Stimulated activated CD8-positive, alpha-beta memory T cell treated with anti-CD3 and anti-CD28 coated beads, Interleukin-4, amount 100 ng/mL, for 1 hour (primary cell): Measurements from ENCODE around the gene KIRREL2.

Experiments used
- DNase-seq, 2 donors: peaks; one replicate each; pipeline ENCODE4 v3.0.0-alpha.2; 2020; ENCODE audit warnings: low read depth in 2 of 2, low spot score in 1 of 2

KIRREL2 gene

DNA sequence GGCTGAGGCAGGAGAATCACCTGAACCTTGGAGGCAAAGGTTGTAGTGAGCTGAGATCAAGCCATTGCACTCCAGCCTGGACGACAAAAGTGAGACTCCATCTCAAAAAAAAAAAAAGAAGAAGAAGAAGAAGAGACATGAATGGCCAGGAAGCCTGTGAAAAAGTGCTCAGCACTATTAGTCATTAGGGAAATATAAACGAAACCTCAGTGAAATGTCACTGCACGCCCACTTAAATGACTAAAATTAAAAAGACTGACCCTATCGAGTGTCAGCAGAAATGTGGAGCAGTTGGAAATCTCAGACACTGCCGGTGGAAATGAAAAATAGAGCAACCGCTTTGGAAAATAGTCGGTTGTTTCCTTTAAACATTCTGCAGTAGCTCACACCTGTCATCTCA, 56.9 kb downstream of the KIRREL2 start:
- DNase-seq: no peak

DNA sequence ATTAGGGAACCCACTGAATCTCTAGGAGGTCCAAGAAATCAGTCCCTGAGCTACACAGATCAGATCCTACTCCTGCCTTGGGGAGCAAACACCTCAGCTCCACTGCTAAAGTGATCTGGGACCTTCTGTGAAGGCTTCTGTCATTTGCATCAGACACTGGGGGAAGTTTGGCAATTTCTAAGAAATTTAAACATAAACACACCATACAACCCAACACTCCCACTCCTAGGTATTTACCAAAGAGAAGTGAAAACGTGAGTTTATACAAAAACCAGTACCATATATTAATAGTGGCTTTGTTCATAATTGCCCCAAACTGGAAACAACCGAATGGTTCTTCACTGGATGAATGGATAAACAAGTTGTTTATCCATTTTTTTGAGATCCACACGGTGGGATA, 58.7 kb downstream of the KIRREL2 start:
- DNase-seq: no peak
